ENCODE measurements around the gene FAM167B. TPM values are rescaled to one million over a fixed set of nuclear protein-coding genes. Genes with fewer than 3 reads are reported as not detected.
"Not testable (repeated sequence)": the region's sequence is repeated elsewhere in the genome, so short reads cannot be mapped to it uniquely, and the experiment has no call there.

FAM167B gene
- total RNA-seq, 1 donor from 2014 or later, result 3.8 TPM

DNA sequence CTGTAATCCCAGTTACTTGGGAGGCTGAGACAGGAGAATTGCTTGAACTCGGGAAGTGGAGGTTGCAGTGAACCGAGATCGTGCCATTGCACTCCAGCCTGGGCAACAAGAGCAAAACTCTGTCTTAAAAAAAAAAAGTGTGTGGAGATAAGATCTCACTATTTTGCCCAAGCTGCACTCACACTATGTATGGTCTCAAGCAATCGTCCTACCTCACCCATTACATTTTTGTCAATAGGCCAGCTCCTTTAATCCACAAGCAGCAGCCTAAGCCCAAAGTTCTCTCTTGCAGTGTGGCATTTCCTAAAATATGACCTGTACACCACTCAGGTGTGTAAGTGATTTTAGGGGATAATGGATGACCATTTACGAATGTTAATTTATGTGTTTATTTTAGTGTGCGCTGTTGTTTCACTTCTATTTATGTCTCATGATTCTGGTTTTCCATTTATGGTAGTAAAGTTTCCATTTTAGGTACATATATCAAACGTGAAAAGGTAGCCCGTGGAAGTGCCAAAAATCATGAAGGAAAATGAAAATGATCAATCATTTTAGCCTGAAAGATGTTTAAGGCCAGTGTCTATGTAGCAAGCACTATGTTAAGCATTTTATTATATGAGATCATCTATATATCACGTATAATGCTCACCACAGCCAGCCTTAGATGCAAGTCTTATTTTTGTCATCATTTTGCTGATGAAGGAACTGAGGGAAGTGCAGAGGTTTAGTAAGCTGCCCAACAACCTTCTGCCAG is 9.6 kb downstream of the FAM167B start:
- TF ChIP-seq, protein P1, sequence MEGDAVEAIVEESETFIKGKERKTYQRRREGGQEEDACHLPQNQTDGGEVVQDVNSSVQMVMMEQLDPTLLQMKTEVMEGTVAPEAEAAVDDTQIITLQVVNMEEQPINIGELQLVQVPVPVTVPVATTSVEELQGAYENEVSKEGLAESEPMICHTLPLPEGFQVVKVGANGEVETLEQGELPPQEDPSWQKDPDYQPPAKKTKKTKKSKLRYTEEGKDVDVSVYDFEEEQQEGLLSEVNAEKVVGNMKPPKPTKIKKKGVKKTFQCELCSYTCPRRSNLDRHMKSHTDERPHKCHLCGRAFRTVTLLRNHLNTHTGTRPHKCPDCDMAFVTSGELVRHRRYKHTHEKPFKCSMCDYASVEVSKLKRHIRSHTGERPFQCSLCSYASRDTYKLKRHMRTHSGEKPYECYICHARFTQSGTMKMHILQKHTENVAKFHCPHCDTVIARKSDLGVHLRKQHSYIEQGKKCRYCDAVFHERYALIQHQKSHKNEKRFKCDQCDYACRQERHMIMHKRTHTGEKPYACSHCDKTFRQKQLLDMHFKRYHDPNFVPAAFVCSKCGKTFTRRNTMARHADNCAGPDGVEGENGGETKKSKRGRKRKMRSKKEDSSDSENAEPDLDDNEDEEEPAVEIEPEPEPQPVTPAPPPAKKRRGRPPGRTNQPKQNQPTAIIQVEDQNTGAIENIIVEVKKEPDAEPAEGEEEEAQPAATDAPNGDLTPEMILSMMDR (IDR thresholded peaks at IDR 0.05; ENCODE audit: unreplicated experiment), result no peak
- H3K27me3 Mint-ChIP-seq, result peaks cover 10% of the 10 kb centered on the region

DNA sequence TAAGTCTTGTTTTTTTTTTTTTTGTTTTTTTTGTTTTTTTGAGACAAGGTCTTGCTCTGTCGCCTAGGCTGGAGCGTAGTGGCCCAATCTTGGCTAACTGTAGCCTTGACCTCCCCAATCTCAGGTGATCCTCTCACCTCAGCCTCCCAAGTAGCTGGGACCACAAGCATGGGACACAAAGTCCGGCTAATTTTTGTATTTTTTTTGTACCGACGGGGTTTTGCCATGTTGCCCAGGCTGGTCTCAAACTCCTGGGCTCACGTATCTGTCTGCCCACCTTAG is 10.1 kb downstream of the FAM167B start:
- H3K36me3 Mint-ChIP-seq (ENCODE audit: insufficient read depth), result no peaks in the 10 kb centered on the region
- H3K27ac Mint-ChIP-seq, result no peak overlapping the region
- H3K27me3 Mint-ChIP-seq, result peaks cover 6% of the 10 kb centered on the region
- DNase-seq (ENCODE audit: low spot score, unreplicated experiment), result no peak
- no peak overlapping the region for H3K4me3 Mint-ChIP-seq (ENCODE audit: low read depth)
- H3K9me3 Mint-ChIP-seq (ENCODE audit: low read depth), result no peaks in the 10 kb centered on the region
- TF ChIP-seq, protein P1 (IDR thresholded peaks at IDR 0.05; ENCODE audit: unreplicated experiment), result no peak
- H3K4me1 Mint-ChIP-seq (ENCODE audit: low read depth), result no peaks in the 10 kb centered on the region

More for the DNA sequence above, 9.6 kb downstream of the FAM167B start:
- Mint-ChIP-seq H3K27ac (no peak overlapping the region), H3K4me1 (ENCODE audit: low read depth) (no peaks in the 10 kb centered on the region), H3K9me3 (ENCODE audit: low read depth) (no peaks in the 10 kb centered on the region), H3K36me3 (ENCODE audit: insufficient read depth) (no peaks in the 10 kb centered on the region), H3K4me3 (ENCODE audit: low read depth) (no peak overlapping the region)
- no peak for DNase-seq (ENCODE audit: low spot score, unreplicated experiment)

DNA sequence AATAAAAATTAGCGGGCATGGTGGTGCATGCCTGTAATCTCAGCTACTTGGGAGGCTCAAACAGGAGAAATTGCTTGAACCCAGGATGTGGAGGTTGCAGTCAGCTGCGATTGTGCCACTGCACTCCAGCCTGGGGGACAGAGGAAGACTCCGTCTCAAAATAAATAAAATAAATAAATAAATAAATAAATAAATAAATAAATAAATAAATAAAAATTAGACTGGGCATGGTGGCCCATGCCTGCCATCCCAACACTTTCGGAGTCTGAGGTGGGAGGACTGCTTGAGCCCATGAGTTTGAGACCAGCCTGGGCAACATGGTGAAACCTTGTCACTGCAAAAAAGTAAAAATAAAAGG is 16.2 kb downstream of the FAM167B start:
- H3K4me3 Mint-ChIP-seq (ENCODE audit: low read depth); H3K9me3 Mint-ChIP-seq (ENCODE audit: low read depth); H3K27ac Mint-ChIP-seq; H3K4me1 Mint-ChIP-seq (ENCODE audit: low read depth); DNase-seq (ENCODE audit: low spot score, unreplicated experiment); H3K36me3 Mint-ChIP-seq (ENCODE audit: insufficient read depth); H3K27me3 Mint-ChIP-seq: not testable (repeated sequence)

DNA sequence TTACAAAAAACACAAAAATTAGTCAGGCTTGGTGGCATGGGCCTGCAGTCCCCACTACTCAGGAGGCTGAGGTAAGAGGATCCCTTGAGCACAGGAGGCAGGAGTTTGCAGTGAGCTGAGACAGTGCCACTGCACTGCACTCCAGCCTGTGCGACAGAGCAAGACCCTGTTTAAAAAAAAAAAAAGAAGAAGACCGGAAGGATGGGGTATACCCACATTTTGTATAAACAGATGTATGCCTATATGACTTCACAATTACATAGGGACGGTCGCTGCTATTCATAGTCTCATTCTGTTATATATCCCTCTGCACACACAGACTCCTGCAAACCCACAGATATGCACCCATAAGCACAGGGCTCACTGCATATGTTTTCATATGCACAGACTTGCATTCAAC is 16.7 kb downstream of the FAM167B start:
- no peaks in the 10 kb centered on the region for H3K9me3 Mint-ChIP-seq (ENCODE audit: low read depth)
- H3K4me3 Mint-ChIP-seq (ENCODE audit: low read depth), result no peak overlapping the region
- no peaks in the 10 kb centered on the region for H3K36me3 Mint-ChIP-seq (ENCODE audit: insufficient read depth)
- TF ChIP-seq, protein P1 (IDR thresholded peaks at IDR 0.05; ENCODE audit: unreplicated experiment), result no peak
- H3K27me3 Mint-ChIP-seq, result no peaks in the 10 kb centered on the region
- H3K4me1 Mint-ChIP-seq (ENCODE audit: low read depth), result no peaks in the 10 kb centered on the region
- H3K27ac Mint-ChIP-seq, result no peak overlapping the region
- no peak for DNase-seq (ENCODE audit: low spot score, unreplicated experiment)

DNA sequence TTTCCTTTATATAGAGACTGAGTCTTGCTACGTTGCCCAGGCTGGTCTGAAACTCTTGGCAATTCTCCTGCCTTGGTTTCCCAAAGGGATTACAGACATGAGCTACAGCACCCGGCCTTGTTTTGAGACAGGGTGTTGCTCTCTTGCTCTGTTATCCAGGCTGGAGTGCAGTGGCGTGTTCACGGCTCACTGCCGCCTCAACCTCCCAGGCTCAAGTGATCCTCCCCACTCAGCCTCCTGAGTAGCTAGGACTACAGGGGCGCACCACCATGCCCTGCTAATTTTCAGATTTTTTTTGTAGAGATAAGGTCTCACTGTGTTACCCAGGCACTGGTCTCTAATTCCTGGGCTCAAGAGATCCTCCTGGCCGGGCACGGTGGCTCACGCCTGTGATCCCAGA is 18.8 kb downstream of the FAM167B start:
- Mint-ChIP-seq H3K27me3 (no peaks in the 10 kb centered on the region), H3K36me3 (ENCODE audit: insufficient read depth) (no peaks in the 10 kb centered on the region), H3K9me3 (ENCODE audit: low read depth) (no peaks in the 10 kb centered on the region), H3K4me1 (ENCODE audit: low read depth) (no peaks in the 10 kb centered on the region), H3K4me3 (ENCODE audit: low read depth) (no peak overlapping the region), H3K27ac (no peak overlapping the region)
- TF ChIP-seq, protein P1 (IDR thresholded peaks at IDR 0.05; ENCODE audit: unreplicated experiment), result no peak
- DNase-seq (ENCODE audit: low spot score, unreplicated experiment), result no peak

DNA sequence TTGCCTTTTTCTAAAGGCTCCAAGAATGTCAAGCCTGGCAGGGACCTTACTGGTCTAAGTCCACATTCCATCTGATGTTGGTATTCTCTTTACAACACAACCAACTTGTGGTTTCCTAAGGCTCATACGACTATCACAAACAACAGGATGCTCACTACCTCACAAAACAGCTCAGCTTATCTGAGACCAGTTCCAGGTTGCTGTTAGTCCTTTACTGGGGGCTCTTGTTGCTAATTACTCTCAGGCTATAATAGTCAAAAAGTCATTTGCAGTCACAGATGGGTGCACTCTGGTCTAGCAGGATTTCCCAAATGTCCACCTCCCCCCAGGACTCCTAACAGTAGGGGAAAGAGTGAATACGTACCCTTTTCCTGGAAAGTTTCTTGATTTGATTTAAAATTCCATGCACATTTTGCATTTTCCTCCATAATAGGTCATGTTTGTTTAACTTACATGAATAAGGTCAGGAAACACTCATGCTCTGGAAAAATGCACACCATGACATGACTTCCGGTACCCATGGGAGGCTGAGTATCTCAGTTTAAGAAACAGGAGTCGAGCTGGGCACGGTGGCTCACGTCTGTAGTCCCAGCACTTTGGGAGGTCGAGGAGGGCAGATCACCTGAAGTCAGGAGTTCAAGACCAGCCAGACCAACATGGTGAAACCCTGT is 20.0 kb downstream of the FAM167B start:
- Mint-ChIP-seq H3K36me3 (ENCODE audit: insufficient read depth) (no peaks in the 10 kb centered on the region), H3K27ac (no peak overlapping the region), H3K9me3 (ENCODE audit: low read depth) (no peaks in the 10 kb centered on the region), H3K4me3 (ENCODE audit: low read depth) (no peak overlapping the region), H3K27me3 (peaks cover 2% of the 10 kb centered on the region), H3K4me1 (ENCODE audit: low read depth) (no peaks in the 10 kb centered on the region)
- no peak for DNase-seq (ENCODE audit: low spot score, unreplicated experiment)
- TF ChIP-seq, protein P1 (IDR thresholded peaks at IDR 0.05; ENCODE audit: unreplicated experiment), result no peak

Data from progenitor cell of endocrine pancreas (in vitro differentiated cells).